SK-N-MC (cell line): ENCODE measurements around the gene ESPN.

ENCODE experiments used
- DNase-seq: peaks from one replicate; pipeline ENCODE4 v3.0.0-alpha.2; 2011; ENCODE audit warnings: low read depth, low spot score
- H3K27ac ChIP-seq: fragments of 200-600 bp; sonication (generic); 2 replicates; pipeline ENCODE4 v1.5.1; 2016; ENCODE audit warnings: mixed run types
- H3K36me3 ChIP-seq: fragments of 200-600 bp; sonication (generic); 2 replicates; pipeline ENCODE4 v1.6.1; 2017; ENCODE audit warnings: antibody characterized with exemption, low read length, mixed read lengths; ENCODE audit not compliant: insufficient read depth
- H3K4me3 ChIP-seq: fragments of 200-600 bp; sonication (generic); 2 replicates; pipeline ENCODE4 v1.5.1; 2016
- H3K9ac ChIP-seq: fragments of 200-600 bp; sonication (generic); 2 replicates; pipeline ENCODE4 v1.8.0; 2017; ENCODE audit warnings: mixed run types, mixed read lengths; ENCODE audit not compliant: insufficient read length
- H3K9me3 ChIP-seq: fragments of 200-600 bp; sonication (generic); 2 replicates; pipeline ENCODE4 v1.6.1; 2017; ENCODE audit warnings: low read depth, mild to moderate bottlenecking, antibody characterized with exemption, low read length, moderate library complexity, mixed read lengths
- EZH2 ChIP-seq: fragments of 200-600 bp; sonication (generic); IDR thresholded peaks from one replicate; pipeline ENCODE4 v1.6.1; 2017; ENCODE audit warnings: antibody characterized with exemption
- FOXP2 ChIP-seq: optimal IDR thresholded peaks from 2 replicates; pipeline ENCODE3; 2011; ENCODE audit warnings: mild to moderate bottlenecking, moderate library complexity; ENCODE audit not compliant: insufficient read depth; ENCODE audit errors: extremely low read length, control extremely low read depth
- POLR2AphosphoS5 ChIP-seq: IDR thresholded peaks from 2 replicates; pipeline ENCODE4 v1.6.1; 2012; ENCODE audit warnings: mild to moderate bottlenecking, low read depth, low read length, borderline replicate concordance

Gene ESPN

DNA sequence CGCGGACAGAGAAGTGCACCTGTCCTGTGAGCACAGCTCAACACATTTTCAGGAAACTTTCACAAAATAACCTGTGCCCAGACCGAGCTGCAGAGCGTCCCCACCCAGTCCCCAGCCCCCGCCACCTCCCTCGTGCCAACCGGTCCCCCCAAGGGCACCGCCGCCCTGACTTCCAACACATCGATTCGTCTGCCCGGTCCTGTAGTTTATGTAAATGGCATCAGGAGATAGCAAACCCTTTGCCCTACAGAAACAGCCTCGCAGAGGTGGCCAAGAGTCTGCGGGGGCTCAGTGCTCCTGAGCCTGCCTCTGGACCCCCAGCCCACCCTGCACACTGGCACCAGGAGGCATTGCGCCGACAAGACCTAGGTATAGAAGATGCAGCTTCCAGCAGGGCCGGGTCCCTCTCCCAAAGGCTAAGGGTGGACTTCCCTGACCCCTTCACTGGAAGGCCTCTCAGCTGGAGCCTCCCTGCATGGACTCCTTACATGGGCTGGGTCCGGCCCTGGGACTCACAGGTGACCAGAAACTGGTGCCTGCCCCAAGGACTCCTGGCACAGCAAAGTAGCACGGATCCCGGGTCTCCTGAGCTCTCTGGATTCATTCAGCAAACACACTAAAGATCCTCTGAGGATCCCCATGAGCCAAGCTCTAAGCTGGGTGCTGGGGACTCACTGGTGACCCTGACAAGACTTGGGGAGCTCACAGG is 73.4 kb downstream of the ESPN start:
- no peaks in the 10 kb centered on the region for H3K36me3 ChIP-seq
- no peaks in the 10 kb centered on the region for H3K9me3 ChIP-seq
- DNase-seq, result no peak
- H3K9ac ChIP-seq, result no peak overlapping the region
- peak overlapping the region; percentile 81 for H3K4me3 ChIP-seq
- no peak overlapping the region for H3K27ac ChIP-seq
- TF ChIP-seq POLR2AphosphoS5 (no peak), FOXP2 (no peak), EZH2 (no peak)

DNA sequence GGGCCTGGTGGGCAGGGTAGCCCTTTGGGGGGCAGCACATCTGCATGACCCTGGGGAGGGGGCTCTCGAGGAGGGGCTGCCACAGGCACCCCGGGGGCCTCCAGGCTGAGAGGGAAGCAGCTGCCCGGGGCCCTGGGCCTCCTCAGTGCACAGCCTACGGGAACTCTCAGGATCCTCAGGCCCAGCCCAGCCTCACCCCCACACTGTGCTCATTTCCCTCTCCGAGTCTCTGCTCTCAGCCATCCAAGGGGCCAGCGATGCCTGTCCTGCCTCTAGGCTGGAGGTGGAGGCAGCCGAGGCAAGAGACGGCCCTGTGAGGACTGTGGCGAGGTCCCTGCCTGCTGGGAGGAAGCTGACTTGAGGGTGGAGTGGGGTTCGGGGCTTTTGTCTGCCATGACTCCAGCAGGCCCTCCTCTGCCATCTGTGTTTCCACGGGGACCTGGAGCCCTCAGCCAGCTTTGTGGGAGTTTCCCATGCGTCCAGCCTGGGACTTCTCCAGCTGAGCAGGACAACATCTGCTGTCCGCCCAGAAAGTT is 74.1 kb downstream of the ESPN start:
- Histone ChIP-seq H3K9ac (no peak overlapping the region), H3K27ac (no peak overlapping the region), H3K4me3 (no peak overlapping the region), H3K9me3 (no peaks in the 10 kb centered on the region), H3K36me3 (no peaks in the 10 kb centered on the region)
- no peak for DNase-seq
- TF ChIP-seq POLR2AphosphoS5, result no peak
- TF ChIP-seq FOXP2, result no peak
- no peak for TF ChIP-seq EZH2

DNA sequence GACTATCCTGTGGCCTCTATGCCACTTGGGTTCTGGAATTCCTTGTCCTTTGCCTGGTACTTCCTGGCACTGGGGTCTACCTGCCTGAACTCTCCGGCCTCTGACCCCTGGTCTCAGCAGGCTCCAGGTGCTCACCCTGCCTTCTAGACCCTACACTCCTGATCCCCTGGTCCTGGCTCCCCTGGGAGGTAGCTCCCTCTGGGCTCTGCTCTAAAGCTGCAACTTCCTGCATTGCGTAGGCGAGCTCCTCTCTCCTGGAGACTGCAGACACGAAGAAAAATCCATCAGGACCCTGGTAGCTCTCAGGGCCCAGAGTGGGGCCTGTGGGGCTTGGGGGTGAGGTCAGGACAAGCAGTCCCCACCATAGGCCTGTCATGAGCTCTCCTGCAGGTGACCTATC is 74.7 kb downstream of the ESPN start:
- Histone ChIP-seq H3K27ac (no peak overlapping the region), H3K9ac (no peak overlapping the region)
- TF ChIP-seq EZH2 (no peak), FOXP2 (no peak), POLR2AphosphoS5 (no peak)

DNA sequence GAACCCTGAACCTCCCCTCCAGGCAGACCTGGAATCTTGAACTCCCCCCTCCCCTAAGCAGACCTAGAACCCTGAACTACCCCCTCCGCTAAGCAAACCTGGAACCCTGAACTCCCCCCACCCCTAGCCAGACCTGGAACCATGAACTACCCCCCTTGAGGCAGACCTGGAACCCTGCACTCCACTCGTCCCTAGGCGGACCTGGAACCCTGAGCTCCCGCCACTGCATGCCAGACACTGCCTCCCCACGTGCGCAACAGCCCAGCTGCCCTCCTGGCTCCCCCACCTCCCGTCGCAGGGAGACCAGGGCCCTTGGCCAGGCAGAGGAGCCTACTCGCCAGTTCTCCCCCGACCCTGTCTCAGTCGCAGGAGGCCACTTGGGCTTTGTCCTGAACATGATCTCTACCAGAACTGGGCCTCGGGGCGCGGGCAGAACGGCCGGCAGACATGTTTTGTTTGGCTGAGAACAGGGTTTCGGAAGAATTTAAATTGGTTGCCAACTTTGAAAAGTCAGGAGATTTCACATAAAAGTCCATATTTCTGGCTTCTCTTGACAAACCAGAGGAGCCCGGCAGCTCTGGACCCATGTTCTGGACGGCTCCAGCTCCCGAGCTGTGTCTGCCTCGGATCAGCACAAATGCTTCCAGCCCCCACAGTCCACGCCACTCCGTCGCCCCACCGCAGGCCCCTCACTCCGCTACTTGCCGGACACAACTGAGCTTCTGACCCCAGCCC is 76.1 kb downstream of the ESPN start:
- H3K4me3 ChIP-seq, result no peak overlapping the region
- no peak overlapping the region for H3K9ac ChIP-seq
- no peak for TF ChIP-seq FOXP2
- TF ChIP-seq POLR2AphosphoS5, result no peak
- no peak for TF ChIP-seq EZH2
- no peak overlapping the region for H3K27ac ChIP-seq
- H3K9me3 ChIP-seq, result no peaks in the 10 kb centered on the region
- H3K36me3 ChIP-seq, result no peaks in the 10 kb centered on the region
- DNase-seq, result no peak

More for the DNA sequence above, 74.7 kb downstream of the ESPN start:
- Histone ChIP-seq H3K4me3 (no peak overlapping the region), H3K36me3 (no peaks in the 10 kb centered on the region), H3K9me3 (no peaks in the 10 kb centered on the region)
- DNase-seq, result no peak

DNA sequence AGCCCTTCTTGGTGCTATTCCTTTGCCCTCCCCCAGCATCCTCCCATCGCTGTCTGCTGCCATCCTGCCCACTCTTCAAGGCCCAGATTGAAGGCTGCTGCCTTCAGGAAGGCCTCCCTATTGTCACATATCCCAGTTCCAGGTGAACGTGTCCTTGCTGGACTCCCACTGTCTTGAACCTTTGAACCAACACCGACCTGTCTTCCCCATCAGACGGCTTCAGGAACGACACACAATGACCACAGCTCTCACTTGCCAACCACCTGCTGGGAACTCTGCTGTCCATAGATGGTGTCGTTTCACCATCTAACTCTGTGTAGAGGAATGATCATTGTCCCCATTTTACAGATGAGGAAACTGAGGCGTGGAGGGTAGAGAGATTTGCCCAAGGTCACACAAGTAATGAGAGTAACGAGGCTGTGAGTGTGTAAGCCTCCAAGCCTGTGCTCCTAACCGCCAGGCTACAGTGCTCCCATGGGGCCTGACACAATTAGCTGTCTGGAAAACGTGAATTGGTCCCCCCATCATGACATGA is 76.8 kb downstream of the ESPN start:
- TF ChIP-seq EZH2, result no peak
- TF ChIP-seq FOXP2, result no peak
- TF ChIP-seq POLR2AphosphoS5, result no peak
- no peak overlapping the region for H3K27ac ChIP-seq
- DNase-seq, result no peak
- H3K9me3 ChIP-seq, result no peaks in the 10 kb centered on the region
- H3K36me3 ChIP-seq, result no peaks in the 10 kb centered on the region
- H3K4me3 ChIP-seq, result no peak overlapping the region
- H3K9ac ChIP-seq, result no peak overlapping the region

DNA sequence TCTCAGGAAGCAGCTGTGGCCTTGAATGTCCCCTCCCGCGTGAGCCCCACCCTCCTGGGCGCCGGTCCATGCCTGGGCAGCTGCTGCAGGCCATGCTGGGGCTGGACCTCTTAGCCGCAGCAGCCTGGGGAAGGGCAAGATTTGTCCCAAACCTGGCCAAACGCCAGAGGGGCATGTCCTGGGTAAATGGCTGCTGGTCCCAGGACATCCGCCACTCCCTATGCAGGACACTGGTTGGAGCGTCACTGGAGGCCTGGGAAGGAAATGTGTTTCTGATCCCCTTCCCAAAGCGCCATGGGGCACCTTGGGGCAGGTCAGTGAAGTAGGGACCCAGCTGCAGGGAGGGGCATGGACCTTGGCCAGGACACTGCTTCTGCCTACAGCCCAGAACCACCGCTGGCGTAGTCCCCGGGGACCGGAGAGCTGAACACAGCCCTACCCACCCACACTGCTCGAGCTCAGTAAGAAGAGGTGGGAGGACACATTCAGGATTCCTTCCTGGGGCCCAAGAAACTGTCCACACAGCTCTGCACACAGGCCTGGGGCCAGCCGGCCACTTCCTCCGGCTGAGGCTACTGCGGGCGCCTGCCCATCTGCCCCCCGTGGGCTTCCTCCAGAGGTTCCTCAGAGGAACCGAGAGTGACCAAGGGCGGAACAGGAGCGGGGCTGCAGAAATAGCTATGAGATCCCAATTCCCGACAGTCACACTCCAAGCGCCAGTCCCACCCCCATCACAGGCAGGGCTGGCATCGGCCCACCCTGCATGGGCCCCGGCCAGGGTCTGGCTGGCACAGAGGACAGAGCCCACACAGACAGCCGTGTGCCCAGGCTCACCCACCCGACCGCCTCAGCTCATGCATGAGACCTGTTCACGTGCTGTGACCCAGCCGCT is 77.7 kb downstream of the ESPN start:
- TF ChIP-seq EZH2 (no peak), POLR2AphosphoS5 (no peak), FOXP2 (no peak)
- Histone ChIP-seq H3K4me3 (no peak overlapping the region), H3K27ac (no peak overlapping the region), H3K9me3 (no peaks in the 10 kb centered on the region), H3K9ac (no peak overlapping the region), H3K36me3 (no peaks in the 10 kb centered on the region)
- no peak for DNase-seq

DNA sequence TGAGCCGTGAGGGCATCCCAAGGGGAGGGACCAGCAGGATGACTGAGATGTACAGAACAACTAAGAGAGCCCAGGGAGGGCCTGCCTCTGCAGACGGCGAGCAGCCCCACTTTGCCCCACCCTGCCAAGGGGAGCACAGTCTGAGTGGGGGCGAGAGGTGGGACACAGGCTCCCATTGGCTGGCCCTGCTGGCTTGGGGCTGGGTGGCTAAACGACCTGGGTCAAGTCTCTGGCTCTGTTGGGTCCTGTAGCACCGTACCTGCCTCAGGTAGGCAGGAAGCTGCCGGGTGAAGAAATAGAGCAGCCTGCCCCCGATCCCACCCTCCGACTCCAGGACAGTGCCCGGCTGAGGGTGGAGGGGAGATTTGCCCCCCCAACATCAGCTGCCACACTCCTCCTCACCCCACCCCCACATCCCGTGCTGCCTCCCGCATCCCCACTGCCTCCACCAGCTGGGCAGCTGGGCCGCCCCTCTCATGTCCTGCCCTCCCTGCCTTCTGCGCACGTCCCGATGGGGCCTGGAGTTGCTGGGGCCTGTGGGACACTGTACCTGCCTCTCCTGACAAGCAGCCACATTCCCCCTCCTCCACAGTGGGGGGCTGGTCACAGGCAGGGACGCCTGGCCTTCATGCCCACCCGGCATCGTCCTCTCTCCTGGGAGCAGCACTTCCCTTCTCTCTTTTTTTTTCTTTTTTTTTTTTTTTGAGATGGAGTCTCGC is 79.5 kb downstream of the ESPN start:
- DNase-seq, result no peak
- Histone ChIP-seq H3K9me3 (no peaks in the 10 kb centered on the region), H3K9ac (no peak overlapping the region), H3K27ac (no peak overlapping the region), H3K4me3 (no peak overlapping the region), H3K36me3 (no peaks in the 10 kb centered on the region)
- no peak for TF ChIP-seq EZH2
- TF ChIP-seq FOXP2, result no peak
- no peak for TF ChIP-seq POLR2AphosphoS5
